GM19372 (cell line): ENCODE results near the gene DHX58.

Source experiments
- ATAC-seq: cut with Tn5 transposase; IDR thresholded peaks from one replicate; pipeline ENCODE4 v1.9.1; 2021; ENCODE audit warnings: mild to moderate bottlenecking, low read depth, moderate library complexity; ENCODE audit not compliant: unreplicated experiment

Gene DHX58

DNA sequence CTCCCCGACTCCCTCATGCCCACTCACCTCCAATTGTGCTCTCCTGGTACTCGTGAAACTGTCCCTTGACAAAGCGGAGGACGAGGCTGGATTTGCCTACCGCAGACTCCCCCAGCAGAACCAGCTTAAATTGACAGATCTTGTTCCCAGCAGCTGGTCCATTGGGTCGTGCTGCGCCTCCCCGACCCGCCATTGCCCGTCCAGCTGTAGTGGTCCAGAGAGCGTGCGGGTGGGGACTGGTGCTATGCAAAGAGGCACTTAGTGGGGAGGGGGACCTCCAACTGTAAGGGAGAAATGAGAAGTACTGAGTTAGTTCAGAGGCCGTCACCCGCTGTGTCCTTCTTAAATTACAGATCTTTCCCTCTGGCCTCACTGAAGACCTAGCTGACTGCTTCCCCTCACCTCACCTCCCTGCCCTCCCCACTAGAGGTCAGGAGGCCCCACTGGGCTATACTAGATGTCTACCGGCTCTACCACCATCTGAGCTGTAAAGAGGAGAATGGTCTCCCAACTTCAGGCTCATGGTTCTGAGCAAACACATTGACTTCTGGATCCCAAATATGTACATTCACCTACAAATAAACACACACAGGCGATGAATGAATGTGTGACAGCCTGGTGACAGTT, 17.9 kb upstream of the DHX58 start:
- ATAC-seq: no peak

DNA sequence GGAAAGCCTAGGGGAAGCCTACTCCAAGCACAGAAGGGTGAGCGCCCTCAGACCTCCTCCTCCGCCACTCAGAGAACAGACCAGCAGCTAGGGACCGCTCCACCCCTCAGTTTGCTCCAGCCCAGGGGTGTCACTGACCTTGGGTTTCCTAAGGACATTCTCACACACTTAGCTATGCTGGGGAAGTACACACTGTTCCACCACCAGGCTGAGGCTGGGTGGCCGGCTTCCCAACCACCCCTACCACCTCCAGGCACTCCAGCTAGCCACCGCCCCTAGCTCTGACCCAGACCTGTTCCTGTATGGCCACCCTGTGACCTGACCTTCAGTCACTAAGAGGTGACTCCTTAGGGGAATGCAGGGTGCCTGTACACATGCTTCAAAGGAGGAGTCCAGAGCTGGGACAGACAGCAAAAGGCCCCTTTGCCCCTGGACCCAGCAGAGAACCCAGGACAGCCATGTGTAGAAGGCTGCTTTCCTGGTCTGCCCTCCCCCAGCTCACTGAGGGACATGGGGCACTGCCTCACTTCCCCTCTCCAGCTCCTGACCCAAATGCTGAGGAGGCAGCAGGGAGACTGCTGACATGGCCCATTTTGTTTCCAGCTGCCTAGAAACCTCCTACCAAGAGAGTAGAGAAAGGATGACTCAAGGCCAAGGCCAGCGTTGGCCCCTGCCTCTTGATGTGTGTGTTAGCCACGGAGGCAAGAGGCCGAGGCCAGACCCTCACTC, 16.8 kb upstream of the DHX58 start:
- no peak for ATAC-seq

DNA sequence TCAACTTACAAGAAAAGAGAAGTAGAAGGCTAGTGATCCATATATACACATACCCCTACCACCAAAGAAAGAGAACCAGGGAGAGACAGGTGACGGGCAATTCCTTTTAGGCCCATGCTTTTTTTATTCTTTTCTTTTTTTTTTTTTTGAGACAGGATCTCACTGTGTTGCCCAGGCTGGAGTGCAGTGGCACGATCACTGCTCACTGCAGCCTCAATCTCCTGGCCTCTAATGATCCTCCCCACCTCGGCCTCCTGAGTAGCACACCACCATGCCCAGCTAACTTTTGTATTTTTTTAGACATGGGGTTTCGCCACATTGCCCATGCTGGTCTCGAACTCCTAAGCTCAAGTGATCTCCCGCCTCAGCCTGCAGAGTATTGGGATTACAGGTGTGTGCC, 14.9 kb upstream of the DHX58 start:
- ATAC-seq: no peak

DNA sequence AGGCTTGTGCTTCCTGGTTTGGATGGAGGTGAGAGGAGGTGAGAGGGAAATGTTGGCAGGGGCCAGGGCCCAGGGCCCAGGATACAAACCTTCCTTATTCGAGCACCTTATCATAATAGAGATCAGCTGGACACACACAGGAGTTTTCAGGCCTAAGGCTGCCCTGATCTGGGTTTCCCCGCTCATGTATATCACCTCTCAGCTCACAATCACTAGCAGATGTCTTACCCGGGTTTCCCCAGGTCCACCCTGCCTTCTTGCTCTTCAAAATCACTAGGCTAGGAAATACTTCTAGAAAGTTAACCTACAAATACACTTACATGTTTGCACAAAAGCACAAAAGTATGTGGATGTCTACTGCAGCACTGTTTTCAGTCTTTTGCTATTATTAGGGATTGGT, 14.3 kb upstream of the DHX58 start:
- ATAC-seq: no peak

DNA sequence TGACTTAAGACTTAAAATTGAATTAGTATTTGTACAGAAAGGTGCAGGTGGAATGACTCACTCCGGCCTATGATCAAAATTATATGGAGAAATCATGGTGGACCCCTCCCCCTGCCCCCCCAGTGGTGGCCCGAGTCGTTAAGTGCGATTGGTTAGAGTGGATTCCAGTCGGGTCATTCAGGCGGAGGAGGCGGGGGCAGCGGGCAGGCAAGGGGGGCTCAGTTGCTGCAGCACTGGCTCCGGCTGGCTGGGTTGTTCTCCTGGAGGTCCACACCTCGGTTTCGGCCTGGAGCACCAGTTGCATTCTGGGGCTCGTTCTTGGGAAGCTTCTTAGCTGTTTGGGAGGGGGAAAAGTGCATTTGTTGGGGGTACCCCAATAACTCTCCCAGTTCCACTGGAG, 13.1 kb upstream of the DHX58 start:
- no peak for ATAC-seq

DNA sequence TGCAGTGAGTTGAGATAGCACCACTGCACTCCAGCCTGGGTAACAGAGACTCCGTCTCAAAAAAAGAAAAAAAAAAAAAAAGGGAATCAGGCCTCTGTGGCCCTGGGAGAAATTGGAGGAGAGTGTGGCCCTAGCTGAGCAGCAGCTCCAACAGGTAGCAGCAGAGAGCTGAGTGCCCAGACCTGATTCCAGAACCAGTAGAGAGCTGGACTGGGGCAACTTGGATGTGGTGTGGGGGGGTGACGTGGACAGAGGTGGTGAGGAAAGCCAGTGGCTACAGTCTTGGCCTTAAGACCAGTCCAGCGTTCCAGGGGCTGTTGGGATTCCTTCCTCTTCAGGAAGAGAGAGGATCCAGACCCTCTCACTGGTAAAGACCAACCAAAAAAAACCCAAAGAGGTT, 11.7 kb upstream of the DHX58 start:
- no peak for ATAC-seq

DNA sequence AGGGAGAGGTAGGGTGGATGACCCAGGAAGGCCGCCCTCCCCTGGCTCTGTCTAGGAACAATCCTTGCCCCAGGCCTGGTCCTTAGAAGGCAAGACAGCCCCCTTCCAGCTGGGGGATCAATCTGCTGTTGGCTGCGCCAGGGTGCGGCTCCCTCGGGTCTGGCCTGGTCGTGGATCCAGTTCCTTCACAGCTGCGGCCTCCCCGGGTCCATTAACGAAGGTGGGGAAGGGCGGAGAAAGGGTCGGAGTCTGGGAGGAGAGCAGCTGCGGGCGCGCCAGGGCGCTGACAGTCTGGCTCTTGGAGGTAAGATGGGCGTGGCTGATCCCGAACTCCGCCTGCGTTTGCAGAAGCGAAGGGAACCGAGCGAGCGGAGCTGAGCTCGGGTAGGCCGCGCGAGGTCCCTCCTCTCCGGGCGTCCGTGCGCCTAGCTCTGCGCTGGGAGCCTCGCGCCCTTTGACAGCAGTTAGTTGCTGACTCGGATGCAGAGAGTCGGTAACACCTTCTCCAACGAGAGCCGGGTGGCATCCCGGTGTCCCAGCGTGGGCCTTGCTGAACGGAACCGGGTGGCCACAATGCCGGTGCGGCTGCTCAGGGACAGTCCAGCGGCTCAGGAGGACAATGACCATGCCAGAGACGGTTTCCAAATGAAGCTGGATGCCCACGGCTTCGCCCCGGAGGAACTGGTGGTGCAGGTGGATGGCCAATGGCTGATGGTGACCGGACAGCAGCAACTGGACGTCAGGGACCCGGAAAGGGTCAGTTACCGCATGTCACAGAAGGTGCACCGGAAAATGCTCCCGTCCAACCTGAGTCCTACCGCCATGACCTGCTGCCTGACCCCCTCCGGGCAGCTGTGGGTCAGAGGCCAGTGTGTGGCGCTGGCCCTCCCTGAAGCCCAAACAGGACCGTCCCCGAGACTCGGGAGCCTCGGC, 10.1 kb upstream of the DHX58 start, which contains the start of gene HSPB9:
Gene HSPB9 (plus strand): TSS at position 434 of the 933 bp plus-strand sequence. CDS start 47 bp downstream, at position 481.
- no peak for ATAC-seq

DNA sequence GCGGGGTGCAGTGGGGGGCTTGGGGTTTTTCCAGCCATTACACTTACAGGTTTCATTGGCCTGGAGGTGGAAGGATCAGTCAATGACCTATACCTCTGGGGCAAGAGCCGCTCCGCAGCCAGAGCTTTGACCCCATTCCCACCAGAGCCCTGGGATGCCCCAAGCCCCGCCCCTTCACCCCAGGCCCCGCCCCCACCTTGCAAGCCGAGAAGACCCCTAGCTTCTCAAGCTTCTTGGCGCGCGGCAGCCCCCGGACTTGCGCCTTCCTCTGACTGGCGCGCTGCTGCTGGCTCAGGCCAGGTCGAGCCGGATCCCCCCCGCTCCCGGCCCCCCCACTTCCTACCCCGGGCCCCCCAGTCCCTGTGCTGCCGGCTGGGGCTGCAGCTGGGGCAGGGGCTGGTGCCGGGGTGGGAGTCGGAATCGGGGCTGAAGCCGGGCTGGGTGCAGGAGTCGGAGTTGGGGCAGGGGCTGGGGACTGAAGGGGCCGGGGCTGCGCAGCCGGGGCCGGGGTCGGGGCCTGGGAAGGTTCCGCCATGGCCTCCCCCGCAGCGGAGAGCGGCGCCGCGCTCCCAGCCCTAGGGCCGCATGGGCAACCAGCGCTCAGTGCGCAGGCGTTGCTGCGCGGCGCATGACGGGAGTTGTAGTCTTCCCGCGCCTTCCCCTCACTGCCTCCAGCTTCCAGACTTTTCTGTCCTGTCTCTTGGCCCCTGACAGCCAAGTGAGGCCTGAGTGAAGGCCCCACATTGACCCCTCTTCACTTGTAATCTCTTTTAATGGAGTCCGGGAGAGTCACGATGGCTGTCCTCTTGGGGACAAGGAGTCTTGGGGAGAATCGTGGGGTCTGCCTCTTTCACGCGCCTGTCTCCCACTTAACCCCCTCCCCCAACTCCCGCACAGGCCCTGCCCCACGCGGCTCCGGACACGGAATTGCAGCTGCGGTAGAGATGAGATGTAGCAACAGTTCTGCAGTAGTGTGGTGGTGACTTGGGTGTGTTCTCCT, 8.6 kb upstream of the DHX58 start, which contains the start of gene KAT2A:
Gene KAT2A (minus strand): TSS at position 598 of the 1,000 bp plus-strand sequence. CDS start 63 bp downstream, at position 535.
- ATAC-seq: no peak

DNA sequence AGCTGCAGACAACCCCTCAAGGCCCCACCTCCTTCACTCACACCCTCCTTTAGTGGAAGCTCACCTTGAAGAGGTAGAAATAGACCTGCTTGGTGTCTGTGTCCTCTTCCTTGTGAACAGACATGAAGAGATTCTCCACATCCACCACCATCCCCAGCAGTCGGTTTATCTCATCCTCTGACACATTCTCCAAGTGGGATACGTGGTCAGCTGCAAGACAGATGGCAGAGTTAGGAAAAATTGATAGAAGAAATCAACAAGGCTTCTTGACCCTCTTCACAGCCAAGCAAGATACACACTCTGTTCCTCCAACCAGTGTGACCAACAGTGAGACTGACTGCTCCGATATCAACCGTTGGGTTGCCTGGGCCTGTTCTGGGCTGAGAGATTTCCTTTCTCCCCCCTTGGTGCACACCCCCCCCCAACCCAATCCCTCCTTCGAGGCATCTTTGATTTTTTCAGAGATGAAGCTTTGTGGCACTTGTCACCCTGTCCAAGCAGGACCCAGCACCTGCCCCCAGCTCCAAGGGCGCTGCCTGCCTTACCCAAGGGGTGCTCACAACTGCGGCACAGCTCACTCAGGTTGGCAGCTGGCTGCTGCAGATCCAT, 7.8 kb upstream of the DHX58 start:
- ATAC-seq: no peak

DNA sequence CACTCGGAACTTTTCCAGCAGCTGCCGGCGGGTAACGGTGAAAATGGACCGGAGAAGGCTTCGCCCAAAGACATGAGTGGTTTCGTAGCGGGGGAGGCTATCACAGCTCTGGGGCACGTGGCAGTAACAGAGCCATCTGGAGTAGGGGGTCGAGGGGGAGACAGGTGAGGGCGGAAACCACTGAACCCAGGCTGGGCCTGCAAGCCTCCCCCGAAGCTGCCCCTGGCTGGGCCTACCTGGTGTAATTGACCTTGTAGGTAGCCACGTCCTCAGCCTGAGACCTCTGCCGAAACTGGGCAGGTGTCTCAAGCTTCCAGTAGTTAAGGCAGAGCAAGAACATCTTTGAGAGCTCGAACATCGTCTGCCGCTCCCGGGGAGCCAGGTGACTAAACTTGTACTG, 6.8 kb upstream of the DHX58 start:
- ATAC-seq: no peak

DNA sequence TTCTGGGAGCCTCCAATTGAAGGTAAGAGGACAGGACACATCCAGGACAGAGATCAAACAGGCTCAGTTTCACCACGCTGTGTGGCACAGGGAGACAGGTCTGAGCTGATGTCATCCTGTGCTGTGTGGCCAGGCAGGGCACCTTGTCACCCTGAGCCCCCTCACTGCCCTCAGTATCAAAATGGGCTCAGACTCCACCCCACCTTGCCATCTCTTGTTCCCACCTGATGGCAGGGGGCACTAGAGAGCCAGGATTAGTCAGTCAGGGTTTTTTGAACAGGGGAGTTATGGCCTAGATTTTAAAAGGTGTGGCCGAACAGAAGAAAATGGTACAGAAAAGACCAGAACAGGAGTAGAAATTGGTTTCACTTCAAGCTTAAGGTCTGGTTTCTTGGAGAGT, 6.0 kb upstream of the DHX58 start:
- ATAC-seq: no peak

DNA sequence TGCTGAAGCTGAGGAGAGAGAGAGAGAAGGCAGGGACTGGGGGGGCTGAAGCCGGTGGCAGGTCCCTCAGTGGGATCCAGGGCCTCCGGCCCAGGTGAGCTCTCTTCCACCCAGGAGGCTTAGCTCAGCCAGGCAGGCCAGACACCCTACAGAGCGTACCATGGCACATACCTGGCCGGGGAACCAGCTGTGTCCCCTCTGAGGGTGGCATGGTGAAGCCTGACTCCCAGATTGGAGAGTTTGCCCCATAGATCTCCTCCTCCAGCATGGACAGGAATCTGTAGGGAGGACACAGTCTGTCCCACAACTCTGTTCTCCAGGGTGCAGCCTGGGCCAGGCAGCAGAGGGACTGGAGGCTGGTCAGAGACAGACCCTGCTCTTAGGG, 5.6 kb upstream of the DHX58 start:
- ATAC-seq: no peak

DNA sequence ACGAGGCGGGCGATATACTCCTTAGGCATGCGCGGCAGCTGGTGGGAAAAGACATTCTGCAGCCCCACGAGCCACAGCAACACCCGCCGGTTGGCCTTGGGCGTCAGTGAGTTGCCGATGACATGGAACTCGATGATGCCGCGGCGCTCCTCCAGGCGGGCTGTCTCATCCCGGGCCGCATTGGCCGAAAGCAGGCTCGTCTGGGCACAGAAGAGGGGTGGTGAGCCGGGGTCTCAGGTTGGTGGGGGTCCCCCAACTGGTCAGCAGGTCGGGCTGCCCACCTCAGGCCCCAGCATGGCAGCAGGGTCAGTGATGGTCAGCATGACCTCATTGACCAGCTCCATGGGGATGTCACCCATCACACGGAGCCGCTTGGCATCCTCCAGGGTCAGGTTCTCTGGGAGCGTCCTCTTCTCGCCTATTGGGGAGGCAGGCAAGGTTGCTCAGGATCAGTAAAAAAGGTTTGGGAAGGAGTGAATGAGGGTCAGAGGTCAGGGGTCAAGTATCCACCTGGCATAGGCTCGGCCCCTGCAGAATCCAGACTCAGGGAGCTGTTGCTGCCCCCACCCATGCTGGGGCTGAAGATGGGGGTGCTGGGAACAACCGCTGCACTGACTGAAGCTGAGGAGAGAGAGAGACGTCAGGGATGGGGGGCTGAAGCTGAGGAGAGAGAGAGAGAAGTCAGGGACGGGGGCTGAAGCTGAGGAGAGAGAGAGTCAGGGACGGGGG, 5.0 kb upstream of the DHX58 start:
- no peak for ATAC-seq

DNA sequence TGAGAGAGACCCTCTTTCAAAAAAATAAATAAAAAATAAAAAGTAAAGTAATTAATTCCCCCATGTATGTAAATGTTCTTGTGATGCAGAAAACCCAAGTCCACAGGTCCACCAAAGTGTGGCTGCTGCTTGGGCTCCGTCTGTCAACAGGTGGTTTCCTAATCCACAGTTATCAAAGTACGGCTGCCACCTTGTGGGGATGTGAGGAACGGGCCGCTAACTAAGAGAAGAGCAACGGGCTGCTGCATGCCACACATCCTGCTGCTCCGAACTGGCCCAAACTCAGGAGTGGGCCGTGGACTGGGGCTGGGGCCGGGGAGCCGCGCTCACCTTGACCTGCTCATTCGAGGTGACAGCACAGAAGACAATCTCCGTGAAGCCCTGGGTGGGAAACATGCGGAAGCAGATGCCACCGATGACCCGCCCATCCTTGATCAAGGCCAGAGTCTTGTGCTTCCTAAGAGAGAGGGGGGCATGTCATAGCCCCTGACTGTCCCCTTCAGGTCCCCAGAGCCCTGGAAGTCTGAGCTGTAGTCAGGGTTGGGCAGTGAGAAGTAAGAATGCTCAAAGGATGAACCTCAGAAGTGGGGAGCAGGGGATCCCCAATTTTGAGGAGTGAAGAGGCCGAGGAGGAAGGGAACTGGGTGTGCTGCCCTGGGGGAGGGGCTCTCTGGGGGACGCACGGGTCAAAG, 4.3 kb upstream of the DHX58 start:
- ATAC-seq: no peak

DNA sequence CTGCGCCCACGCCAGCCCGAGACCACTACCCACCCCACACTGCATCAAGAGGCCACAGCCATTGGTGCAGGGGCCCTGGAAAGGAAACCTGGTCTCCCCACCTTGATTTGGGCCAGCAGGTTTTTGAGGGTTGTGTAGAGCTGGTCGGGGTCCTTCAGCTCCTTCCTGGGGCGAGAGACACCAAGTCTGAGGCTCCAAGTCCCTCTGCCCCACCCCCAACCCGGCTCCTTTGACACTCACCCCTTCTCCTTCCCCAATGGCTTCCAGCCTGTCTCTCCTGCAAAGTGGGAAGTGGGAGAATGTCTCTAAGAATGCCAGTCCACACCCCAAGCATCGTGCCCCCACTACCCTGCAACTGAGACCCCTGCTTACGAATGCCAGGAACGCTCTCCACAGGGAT, 1.6 kb upstream of the DHX58 start:
- no peak for ATAC-seq

DNA sequence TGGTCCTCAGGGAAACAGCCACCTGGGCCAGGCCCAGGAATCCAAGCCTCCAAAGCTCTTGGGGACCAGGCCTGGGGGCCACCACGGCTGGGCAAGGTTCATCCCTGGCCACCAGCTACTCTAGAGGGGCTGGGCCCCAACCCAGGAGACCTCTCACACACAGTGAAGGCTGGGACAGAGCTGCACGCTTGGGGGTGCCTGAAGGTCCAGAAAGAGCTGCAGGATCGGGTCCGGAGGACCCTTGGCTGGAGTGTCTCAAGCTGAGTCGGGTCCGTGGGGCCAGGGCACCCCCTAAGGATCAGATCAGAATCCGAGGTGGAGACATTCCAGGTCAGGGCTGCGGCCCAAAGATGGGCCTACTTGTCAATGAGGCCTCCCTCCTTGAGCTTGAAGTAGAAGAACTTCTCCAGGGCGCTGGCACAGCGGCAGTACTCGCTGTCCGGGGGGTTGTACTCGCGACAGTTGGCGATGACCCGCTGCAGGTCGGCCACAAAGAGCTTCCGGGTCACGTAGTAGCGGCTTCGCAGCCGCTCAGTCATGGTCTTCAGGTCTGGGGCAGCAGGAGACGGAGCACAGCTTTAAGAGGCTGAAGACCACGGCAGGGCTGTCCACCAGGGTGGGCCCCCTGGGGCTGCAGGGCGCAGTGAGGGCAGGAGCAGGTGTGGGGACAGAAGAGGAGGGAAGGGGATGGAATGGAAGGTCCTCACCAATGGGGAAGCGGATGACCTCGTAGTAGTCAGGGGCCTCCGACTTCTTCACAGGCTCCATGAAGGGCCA, 967 bp upstream of the DHX58 start:
- no peak for ATAC-seq

DNA sequence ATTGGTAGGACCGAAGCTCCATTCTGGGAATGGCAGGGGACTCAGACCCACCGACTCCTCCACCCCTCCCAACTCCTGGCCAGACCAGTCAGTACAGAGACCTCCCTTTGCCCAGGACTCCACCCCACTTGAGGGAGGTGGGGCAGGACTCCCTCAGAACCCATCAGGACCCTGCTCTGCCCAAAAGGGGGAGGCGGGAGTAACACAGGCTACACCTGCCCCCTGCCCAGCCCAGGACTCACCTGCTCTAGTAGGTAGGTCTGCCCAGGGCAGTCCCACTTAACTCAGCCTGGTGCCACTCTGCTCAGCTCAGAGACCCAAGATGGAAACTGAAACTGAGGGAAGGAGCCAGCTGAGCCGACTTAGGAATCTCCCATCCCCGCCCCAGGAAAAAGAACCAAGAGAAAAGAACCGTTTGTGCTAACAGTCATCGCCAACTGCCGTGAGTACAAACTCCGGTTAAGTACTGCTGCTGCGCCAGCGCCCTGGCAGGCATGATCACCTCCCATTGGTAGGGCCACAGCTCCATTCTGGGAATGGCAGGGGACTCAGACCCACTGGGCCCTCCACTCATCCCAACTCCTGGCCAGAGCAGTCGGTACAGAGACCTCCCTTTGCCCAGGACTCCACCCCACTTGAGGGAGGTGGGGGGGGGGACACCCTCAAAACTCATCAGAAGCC, 503 bp downstream of the DHX58 start:
- ATAC-seq: peak; percentile 5
